Fibroblast of the aortic adventitia (primary cell): ENCODE results near the gene ING4. TPM values are rescaled to one million over a fixed set of nuclear protein-coding genes. Genes with fewer than 3 reads are reported as not detected.

Experiments
- DNase-seq: peaks from one replicate; pipeline ENCODE4 v3.0.0-alpha.2; 2010; ENCODE audit warnings: low read depth
- H3K4me3 ChIP-seq: 2 replicates; pipeline ENCODE4 v1.5.1; 2011; ENCODE audit warnings: low read depth, mild to moderate bottlenecking, control low read depth, low read length, moderate library complexity
- CTCF ChIP-seq: IDR thresholded peaks from 2 replicates; pipeline ENCODE4 v1.5.1; 2011; ENCODE audit warnings: mild to moderate bottlenecking, low read length, control low read depth, inconsistent platforms; ENCODE audit not compliant: insufficient read depth
- total RNA-seq: library from RNA; depleted of rRNA; stranded (reverse); fragments of >200 nt; gene quantifications from 2 replicates; pipeline ENCODE4 v1.2.3, GENCODE V29; 2012; ENCODE audit warnings: low replicate concordance

ING4 gene
- total RNA-seq, 1 donor: 34.1 TPM

- no peak for DNase-seq
- no peak for TF ChIP-seq CTCF
- peak overlapping the region; percentile 73 for H3K4me3 ChIP-seq
Measured at GRCh38 chr12:6699989-6700645, 37.2 kb upstream of the ING4 start.

GRCh38 chr12:6699259-6699988 lies 36.5 kb upstream of the ING4 start:
- no peak for DNase-seq
- peak overlapping the region; percentile 73 for H3K4me3 ChIP-seq
- TF ChIP-seq CTCF: no peak

- TF ChIP-seq CTCF: no peak
- H3K4me3 ChIP-seq: no peak overlapping the region
- no peak for DNase-seq
Measured at GRCh38 chr12:6698352-6699046, 35.6 kb upstream of the ING4 start.

- no peak overlapping the region for H3K4me3 ChIP-seq
- TF ChIP-seq CTCF: peak; percentile 65
- peak; percentile 62 for DNase-seq
Measured at GRCh38 chr12:6697584-6698351, 34.8 kb upstream of the ING4 start.

GRCh38 chr12:6696690-6697583 lies 34.0 kb upstream of the ING4 start:
- no peak overlapping the region for H3K4me3 ChIP-seq
- TF ChIP-seq CTCF: no peak
- no peak for DNase-seq
